ENCODE measurements around the gene SLC49A3.
A peak's percentile ranks its signal among the peaks of the same experiment; 100 is the strongest.
"Not testable (repeated sequence)": the region's sequence is repeated elsewhere in the genome, so short reads cannot be mapped to it uniquely, and the experiment has no call there.

The SLC49A3 gene

DNA sequence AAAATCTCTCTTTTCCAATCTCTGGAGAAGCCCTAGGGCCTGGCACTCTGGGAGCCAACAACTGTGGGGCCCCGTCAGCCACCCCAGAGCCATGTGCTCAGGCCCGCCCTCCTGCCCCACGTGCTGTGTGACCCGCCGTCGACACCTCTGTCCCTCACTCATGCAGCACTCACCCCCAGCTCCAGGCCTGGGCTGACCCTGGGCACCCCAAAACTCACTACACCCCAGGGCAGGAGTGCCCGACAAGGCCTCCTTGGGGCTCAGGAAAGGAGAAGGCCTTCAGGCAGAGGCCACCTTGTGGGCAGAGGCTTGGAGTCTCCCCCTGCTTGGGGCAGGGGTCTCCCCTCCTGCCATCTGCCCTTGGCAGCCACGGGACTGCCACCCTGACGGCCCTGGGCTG is 8.9 kb downstream of the SLC49A3 start:
- no peak for DNase-seq

DNA sequence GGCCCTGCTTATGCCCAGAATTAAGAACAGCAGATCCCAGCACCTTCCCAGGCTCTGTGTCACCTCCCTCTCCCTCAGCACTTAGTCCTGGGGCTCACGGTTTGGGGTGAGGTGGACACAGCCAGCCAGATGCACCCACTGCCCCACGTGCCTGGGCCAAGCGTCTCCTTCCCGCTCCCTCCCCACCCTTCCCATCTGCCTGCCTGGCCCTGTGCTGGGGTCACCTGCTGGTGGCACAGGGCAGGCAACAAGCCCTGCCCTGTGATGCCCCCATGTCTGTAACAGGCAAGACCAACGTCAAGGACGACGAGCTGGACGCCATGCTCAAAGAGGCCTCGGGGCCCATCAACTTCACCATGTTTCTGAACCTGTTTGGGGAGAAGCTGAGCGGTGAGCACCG is 9.3 kb downstream of the SLC49A3 start:
- no peak for DNase-seq

DNA sequence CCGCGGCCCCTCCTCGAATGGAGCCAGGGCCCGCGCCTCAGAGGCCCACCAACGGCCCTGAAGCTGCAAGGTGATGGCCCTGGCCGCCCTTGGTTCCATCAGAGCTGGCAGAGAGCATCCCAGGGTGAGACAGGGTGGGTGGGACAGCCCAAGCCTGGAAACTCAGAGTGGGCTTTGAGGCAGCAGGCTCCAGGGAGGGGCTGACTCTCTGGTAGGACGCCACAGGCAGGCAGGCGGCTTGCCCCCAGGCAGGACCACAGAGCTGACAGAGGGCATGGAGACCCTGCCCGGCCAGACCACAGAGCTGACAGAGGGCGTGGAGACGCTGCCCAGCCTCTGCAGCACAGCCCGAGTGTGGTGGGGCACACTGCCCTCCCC is 9.9 kb downstream of the SLC49A3 start:
- no peak for DNase-seq

DNA sequence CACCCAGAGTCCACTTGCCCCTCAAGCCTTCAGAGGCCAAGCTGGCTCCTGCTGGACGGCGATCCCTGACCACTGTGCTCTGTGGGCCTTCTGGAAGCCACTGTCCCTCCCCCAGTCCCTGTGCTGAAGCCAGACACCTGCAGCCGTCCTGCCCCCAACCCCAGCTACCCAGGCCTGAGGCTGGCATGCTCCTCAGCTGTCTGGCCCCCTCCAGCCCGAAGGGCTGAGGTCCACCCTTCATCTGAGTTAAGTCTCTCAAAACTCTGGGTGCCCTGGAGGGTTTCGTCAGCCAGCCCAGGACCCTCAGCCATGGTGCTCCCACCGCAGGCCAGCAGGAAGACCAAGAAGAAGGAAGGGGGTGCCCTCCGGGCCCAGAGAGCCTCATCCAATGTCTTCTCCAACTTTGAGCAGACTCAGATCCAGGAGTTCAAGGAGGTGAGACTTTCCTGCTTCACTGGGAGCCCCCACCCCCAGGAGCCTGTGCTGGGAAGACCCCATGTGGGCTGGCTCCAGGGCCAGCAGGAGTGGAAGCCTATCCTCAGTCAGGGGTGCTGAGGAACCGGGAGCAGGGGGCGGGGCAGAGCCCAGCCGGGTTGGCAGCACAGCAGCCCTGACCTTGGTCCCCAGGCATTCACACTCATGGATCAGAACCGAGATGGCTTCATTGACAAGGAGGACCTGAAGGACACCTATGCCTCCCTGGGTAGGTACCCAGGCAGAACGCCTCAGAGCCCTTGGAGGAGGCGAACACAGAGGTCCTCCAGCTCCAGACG is 10.4 kb downstream of the SLC49A3 start:
- no peak for DNase-seq

DNA sequence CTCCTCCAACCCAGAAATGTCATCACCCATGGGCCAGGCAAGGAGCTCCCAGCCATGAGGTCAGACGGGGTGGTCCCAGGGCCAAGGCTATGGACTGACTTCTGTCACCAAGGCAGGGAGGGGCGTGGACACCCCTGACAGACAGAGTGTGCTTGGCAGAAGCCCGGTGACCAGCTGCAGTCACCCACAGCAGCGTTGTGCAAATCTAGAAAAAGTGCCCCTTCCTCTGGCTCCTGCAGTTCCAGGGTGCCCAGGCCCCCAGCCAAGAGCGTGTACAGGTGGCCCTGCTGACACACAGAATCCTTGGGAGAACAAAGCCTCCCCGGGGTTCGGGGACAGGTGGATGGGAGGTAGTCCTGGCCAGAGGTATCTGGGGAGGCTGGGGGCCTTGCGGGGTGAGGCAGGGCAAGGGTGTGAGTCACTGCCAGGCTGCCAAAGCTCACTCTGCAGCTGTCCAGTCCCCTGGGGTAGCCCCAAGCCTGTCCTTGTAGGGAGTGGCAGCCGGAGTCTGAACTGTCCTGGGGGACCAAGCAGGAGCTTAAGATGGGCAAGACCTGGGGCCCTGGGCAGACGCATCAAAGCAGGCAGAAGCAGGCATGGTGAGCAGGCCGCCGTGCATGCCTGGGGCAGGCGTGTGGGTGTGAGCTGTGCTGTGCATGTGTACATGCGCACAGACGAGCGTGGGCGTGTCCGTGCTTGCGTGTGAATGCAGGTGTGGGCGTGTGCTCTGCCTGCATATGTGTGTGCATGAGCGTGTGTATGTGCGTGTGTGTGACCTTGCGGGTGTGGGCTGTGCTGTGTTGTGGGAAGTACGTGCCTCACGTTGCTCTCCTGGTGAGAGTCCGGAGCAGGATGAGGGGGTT is 11.3 kb downstream of the SLC49A3 start:
- DNase-seq: no peak

DNA sequence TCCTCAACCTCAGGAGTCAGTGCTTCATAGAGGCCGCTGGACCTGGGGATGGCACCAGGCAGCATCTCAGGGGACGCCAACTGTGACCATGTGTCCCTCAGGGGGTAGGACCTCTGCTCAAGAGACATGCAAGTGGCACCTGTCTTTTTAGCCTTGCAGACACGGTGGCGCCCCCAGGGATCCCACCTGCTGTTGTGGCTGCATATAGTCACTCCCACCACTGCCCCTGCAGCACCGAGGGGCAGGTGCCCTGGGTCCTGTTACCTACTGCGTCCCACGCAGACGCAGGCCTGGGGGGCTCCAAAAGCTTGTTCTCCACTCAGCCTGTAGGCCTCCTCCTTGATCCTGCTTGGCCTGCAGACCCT is 12.1 kb downstream of the SLC49A3 start:
- DNase-seq: no peak

DNA sequence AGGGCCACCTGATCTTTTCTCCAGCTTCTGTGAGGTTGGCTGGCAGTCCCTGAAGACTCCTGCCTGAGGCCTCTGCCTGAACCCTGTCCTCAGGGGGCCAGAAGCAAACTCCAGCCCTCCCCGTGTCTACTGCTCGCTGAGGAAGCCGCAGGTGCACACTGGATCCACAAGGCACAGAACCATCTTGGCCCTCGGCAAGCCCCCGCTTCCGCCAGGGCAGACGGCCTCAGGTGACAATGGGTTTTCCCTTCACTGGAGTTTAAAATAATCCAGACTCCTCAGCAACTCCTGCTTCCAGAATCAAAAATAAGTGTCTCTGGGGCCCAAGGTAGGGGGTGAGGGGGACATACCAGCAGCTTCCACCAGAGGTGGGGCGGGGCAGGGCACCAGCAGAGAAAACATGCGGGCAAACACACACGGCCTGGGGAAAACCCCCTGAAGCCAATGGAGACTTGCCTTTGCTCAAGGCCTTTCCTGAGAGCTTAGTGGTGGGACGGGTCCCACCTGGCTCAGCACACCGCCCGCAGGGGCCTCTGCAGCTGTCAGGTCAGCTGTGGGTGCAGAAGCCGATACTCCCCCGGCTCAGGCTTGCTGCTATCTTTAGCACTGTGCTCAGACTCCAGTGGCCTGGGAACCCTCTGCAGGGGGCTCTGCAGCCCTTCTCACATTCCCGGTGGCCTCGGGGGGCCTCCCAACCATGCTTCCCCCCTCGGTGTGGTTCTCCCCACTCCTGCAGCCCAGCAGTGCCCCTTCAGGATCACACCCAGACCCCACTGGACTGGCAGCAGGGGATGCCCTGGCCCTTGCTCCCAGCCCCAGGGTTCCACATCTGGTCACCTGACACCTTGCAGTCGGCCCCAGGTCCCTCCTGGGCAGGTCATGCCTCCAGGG is 12.7 kb downstream of the SLC49A3 start:
- no peak for DNase-seq

DNA sequence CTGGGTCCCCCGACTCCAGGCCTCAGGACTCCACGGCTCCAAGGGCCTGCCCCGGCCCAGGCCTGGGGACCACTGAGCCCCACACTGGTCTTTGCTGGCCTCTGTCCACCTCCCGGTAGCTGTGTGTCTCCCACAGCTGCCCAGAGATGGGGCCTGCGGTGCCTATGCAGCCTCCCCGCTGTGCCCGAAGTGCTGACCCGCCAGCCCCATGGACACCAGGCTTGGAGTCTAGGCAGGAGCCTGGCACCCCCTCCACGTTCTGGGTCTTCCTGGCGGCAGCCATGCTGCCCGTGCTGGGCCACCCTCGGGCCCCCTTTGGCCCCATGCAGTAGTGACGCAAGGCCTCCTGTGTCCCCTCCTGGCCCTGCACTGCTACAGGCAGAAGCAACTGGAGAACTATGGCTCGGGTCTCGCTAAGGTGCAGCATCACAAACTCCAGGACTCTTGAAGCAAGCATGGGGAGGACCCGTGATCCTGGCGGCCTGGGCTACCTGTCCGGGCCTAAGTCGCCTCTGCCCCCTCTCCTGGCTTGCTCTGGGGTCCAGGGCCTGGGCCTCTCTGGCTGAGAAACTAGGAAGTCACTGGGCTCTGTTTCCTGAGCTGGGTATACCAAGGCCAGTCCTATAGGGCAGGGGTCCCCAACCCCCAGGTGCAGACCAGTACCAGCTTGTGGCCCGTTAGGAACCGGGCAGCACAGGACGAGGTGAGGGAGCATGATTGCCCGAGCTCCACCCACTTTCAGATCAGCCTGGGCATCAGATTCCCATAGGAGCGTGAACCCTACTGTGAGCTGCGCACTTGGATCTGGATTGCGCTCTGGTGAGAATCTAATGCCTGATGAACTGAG is 13.7 kb downstream of the SLC49A3 start:
- DNase-seq: no peak

DNA sequence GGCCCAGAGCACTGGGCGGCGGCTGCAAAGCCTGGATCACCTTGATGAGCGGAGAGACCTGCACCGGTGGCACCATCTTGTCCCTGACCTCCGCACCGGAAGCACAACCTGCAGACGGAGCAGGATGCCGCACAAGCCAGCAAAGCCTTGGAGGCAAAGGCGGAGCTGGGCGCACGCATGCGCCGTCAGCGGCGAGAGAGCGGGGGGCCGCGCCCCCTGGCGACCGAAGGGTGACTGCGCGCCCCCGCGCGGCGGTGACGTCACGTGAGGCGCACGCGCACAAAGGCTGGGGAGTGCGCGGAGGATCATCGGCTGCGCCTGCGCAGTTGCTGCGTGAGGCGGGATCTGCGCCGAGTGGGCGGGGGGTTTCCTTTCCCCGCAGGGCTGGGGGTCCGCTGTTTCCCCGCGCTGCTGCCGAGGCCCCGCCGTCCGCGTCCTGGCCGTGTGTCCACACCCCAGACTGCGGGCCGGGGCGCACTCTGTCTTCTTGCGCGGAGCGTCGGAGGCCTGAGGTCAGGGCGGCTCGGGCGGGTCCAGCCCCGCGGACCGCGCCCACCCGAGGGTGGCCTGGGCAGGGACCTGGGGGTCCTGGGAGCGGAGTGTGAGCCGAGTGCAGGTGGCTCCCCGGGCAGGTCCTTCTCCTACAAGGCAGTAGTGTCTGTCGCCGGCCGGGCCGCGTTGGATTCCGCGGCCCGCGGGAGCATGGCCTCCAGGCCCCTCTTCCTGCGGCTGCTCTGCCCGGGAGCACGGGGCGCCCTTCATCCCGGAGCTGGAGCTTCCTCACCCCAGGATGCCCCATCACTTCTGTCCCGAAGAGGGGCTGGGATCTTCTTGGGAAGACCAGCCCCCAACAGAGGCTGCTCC is 14.5 kb downstream of the SLC49A3 start, which contains the start of the genes ATP5ME and MYL5:
TSS of gene ATP5ME (minus strand) at position 105 of the 864 bp plus-strand sequence. CDS start at position 76, 29 bp downstream.
TSS of gene MYL5 (plus strand) at position 371 of the 864 bp plus-strand sequence. CDS start 3,485 bp downstream, outside the sequence.
- peak; percentile 98 for DNase-seq

DNA sequence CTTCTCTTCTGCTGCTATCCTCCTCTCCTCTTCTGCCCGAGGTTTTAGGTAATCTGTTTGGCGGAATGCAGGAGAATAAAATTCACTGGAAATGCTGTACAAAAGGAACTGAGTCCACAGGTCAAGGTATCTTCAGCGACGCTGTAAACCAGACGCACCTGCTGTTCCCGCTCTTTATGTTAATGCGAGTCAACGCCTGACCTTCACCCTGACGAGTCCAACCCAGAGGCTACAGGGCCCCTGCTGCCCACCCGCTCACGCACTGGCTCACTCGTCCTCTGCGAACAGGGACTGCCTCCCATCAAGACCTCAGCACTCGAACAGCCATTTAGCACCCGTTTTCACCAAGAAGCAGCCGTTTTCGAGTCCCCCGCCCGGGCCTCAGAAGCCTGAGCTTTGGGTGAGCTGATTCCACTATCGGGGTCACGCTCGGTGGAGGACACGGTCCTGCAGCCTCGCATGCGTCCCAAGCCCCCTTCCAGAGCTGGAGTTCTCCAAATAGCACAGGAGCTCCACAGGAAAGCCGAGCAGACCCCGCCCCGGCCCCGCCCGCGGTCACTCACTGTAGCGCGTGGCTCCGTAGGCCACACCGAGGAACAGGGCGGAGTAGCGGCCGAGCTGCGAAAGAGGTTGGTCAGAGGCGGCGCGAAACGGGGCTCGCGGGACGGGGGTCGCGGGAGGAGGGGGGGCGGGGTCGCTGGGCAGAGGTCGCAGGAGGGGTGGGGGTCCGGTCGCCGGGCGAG is 15.4 kb downstream of the SLC49A3 start:
- no peak for DNase-seq

DNA sequence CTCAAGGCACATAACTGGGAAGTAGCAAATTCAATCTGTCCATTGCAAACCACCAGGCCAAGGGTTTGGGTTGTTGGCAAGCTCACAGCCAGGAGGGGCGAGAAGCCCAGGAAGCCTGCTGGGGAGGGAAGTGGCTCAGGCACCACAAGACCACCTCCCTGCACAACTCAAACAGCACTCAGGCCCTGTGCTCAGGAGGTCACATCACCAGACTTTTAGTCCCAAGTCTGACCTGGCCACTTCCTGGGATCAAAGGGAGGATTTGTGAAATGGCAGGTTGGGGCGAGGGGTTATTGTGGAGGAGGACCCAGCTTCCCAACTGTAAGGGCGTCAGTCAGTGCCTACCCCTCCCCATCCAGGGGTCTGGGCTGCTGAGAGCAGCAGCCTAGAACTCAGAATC is 17.2 kb downstream of the SLC49A3 start:
- no peak for DNase-seq

DNA sequence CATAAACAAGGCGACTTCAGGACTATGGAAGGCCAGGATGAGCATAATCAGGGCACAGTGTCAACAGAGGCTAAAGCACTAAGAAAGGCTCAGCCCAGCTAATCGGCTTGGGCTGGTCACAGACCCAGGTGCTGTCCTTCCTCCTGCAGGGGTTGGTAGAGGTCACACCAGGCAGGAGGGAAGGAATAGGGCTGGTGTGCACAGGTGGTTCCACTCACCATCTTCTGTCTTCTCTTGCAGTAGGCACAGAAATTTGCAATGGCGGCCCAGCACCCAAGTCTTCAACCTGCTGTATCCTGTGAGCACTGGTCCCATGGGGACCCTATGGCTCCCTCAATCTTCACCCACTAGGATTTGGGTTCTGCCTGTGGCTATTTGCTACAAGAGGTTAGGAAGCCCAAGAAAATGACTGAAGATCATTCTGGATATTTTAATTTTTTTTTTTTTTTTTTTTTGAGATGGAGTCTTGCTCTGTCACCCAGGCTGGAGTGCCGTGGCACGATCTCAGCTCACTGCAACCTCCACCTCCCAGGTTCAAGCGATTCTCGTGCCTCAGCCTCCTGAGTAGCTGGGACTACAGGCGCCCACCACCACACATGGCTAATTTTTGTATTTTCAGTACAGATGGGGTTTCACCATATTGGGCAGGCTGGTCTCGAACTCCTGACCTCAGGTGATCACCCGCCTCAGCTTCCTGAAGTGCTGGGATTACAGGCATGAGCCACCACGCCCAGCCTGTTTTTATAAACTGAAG is 19.0 kb downstream of the SLC49A3 start:
- DNase-seq: not testable (repeated sequence)

DNA sequence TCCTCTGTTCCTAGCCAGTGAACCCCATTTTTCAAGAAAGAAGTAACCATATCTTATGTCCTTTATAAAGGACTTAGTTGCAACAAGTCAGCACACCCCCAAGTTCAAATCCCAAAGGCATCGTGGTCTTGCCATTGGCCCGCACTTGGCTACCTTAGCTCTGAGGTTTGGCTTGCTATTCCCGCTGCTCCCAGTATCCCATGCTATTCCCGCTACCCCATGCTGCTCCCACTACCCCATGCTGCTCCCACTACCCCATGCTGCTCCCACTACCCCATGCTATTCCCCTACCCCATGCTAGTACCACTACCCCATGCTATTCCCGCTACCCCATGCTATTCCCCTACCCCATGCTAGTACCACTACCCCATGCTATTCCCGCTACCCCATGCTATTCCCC is 20.7 kb downstream of the SLC49A3 start:
- DNase-seq: not testable (repeated sequence)

DNA sequence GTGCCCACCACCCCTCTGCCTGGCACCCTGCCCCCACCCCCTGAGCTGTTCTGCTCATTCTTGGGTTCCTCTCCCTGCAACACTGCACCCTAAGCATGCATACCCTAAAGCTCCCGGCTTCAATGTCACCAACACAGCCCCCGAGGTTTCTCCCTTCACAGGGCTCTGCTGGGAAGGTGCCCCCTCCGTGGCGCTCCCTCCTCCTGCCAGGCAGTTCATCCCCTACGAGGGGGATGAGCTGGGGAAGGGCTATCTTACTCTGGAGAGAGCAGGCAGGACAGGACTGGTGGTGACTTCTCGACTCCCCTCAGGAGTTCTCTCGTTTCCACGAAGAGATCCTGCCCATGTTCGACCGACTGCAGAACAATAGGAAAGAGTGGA is 21.4 kb downstream of the SLC49A3 start:
- no peak for DNase-seq

DNA sequence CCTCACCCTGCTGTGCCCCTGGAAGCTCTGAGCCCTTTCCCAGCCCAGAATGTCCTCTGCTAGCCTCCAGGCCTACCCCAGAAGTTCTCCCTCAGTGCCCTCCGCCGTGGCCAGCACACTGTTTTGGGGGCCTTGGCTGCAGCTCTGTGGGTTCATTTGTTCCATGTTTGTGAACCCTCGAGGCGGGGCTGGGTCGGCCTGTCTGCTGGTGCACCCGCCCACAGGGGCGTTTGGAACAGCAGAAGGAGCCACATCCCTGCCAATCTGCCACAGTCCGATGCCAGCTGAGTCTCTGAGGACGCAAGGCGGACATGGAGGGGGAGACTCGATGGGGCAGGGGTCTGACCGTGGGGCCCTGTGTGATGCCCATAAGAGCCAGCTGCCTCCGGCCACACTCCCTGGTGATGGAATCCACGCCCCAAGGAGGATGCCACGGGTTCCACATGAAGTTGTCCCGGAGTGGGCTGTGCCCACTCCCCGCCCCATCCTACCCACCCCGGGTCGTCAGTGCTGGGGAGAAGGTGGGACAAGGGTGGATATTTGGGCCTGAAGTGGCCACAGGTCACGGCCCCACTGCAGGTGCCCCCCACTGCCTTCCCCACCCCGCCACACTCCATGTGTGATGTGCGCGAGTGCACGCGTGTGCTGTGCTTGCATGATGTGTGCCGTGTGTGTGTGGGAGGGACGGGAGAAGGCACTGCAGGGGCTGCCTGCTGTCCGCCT is 22.0 kb downstream of the SLC49A3 start:
- no peak for DNase-seq

DNA sequence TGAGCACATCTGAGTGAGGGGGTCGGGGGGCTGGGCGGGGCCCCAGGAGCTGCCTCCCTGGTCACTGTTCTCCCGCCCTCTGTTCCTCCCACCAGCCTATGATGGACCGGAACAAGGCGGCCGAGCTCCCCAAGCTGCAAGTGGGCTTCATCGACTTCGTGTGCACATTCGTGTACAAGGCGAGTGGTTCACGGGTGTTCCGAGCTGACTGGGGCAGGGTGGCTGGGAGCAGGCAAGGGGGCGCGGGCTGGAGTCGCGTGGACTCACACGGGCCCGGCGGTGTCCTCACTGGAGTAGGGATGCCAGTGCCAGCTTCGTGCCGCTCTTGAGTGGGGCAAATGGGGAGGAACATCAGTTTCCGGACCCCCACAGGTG is 22.5 kb downstream of the SLC49A3 start:
- no peak for DNase-seq

DNA sequence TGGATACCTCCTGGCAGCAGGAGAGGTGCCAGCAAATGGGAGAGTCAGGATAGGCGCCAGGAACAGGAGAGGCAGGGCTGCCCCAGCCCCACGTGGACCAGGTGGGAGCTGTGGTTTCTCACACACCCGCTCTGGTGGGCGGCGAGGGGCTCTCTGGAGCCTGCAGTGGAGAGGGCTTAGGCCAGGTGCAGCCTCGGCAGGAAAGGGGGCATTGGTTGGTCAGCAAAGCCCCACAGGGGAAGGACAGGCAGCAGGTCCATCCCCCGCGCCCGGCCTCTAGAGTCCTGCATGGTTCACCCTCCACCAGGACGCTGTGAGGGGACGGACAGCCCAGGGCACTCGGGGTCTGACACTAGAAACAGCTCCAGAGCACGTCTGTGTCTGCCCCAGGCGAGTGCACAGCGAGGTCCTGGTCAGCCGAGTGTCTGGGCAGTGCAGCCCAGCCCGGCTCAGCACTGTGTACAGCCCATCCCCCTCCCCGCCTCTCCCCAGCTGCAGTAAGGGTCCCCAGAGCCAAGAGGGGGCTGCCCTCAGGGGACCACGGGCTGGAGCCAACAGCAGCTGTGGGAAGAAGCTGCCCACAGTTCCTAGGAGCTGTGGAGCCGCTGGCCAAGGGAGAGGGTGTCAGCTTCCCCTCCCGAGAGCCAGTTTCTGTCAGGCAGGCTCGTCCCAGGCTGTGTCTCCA is 23.1 kb downstream of the SLC49A3 start:
- DNase-seq: no peak

DNA sequence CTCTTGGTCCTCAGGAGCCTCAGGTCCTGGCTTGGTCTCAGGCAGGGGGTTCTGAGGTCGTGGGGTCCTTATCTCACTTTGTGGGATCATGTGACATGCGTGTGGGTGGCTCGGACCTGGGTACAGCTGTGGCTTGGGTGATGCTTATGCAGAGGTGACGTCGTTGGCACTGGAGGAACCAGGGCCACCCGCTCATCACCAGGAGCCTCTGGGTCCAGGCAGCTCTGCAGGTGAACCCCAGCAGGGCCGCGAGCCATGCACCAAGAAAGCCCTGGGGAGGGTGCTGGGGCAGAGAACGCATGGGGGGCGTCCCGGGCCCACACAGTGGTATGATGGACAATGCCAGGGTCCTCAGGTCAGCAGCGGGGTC is 23.6 kb downstream of the SLC49A3 start:
- DNase-seq: no peak
